ENCODE results near the gene MAP4K2. TPM values are rescaled to one million over a fixed set of nuclear protein-coding genes. Genes with fewer than 3 reads are reported as not detected.

Gene MAP4K2
- total RNA-seq, 1 donor from 2014 or later, result 20.2 TPM

DNA sequence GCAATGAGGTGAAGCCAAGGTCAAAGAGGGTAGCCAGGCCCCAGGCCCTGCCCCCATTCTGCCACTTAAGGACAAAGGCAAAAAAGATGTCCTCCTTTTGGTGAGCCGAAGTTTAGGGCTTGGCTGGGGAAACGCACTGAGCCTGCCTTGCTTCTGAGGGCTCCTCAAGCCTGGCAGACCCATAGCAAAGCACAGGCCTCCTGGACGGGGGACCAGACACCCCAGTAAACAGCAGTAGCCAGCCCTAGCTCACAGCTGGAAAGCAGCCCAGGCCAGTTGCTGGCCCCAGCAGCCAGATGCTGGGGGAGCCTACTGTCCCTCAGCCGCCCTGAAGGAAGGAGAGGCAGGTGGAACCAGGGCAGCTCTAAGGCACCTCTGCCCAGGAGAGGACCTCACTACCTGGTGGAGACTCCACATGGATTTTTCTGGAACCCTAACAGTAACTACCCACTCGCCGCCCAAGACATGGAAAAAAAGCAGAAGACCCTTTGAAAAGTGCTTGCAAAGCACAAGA is 39.4 kb downstream of the MAP4K2 start:
- no peak for DNase-seq (ENCODE audit: extremely low spot score, unreplicated experiment)
- Mint-ChIP-seq H3K4me1 (ENCODE audit: unreplicated experiment) (peaks cover 46% of the 10 kb centered on the region), H3K4me3 (peak overlapping the region; percentile 46), H3K36me3 (peaks cover 29% of the 10 kb centered on the region), H3K27ac (peak overlapping the region; percentile 84), H3K27me3 (no peaks in the 10 kb centered on the region), H3K9me3 (no peaks in the 10 kb centered on the region)
- TF ChIP-seq, protein P1, sequence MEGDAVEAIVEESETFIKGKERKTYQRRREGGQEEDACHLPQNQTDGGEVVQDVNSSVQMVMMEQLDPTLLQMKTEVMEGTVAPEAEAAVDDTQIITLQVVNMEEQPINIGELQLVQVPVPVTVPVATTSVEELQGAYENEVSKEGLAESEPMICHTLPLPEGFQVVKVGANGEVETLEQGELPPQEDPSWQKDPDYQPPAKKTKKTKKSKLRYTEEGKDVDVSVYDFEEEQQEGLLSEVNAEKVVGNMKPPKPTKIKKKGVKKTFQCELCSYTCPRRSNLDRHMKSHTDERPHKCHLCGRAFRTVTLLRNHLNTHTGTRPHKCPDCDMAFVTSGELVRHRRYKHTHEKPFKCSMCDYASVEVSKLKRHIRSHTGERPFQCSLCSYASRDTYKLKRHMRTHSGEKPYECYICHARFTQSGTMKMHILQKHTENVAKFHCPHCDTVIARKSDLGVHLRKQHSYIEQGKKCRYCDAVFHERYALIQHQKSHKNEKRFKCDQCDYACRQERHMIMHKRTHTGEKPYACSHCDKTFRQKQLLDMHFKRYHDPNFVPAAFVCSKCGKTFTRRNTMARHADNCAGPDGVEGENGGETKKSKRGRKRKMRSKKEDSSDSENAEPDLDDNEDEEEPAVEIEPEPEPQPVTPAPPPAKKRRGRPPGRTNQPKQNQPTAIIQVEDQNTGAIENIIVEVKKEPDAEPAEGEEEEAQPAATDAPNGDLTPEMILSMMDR (conservative IDR thresholded peaks at IDR 0.05), result no peak

- Mint-ChIP-seq H3K27me3 (no peaks in the 10 kb centered on the region), H3K4me1 (ENCODE audit: unreplicated experiment) (peaks cover 46% of the 10 kb centered on the region), H3K36me3 (peaks cover 23% of the 10 kb centered on the region), H3K27ac (peak overlapping the region; percentile 84), H3K4me3 (peak overlapping the region; percentile 46), H3K9me3 (no peaks in the 10 kb centered on the region)
- TF ChIP-seq, protein P1 (conservative IDR thresholded peaks at IDR 0.05), result no peak
- no peak for DNase-seq (ENCODE audit: extremely low spot score, unreplicated experiment)
These were observed 40.1 kb downstream of the MAP4K2 start for GRCh38 chr11:64762674-64763525.

- Mint-ChIP-seq H3K27ac (peak overlapping the region; percentile 84), H3K4me1 (ENCODE audit: unreplicated experiment) (peaks cover 46% of the 10 kb centered on the region), H3K36me3 (peaks cover 19% of the 10 kb centered on the region), H3K27me3 (no peaks in the 10 kb centered on the region), H3K9me3 (no peaks in the 10 kb centered on the region), H3K4me3 (peak overlapping the region; percentile 59)
- no peak for DNase-seq (ENCODE audit: extremely low spot score, unreplicated experiment)
- TF ChIP-seq, protein P1 (conservative IDR thresholded peaks at IDR 0.05), result no peak
These were observed 40.7 kb downstream of the MAP4K2 start for GRCh38 chr11:64762277-64762673.

DNA sequence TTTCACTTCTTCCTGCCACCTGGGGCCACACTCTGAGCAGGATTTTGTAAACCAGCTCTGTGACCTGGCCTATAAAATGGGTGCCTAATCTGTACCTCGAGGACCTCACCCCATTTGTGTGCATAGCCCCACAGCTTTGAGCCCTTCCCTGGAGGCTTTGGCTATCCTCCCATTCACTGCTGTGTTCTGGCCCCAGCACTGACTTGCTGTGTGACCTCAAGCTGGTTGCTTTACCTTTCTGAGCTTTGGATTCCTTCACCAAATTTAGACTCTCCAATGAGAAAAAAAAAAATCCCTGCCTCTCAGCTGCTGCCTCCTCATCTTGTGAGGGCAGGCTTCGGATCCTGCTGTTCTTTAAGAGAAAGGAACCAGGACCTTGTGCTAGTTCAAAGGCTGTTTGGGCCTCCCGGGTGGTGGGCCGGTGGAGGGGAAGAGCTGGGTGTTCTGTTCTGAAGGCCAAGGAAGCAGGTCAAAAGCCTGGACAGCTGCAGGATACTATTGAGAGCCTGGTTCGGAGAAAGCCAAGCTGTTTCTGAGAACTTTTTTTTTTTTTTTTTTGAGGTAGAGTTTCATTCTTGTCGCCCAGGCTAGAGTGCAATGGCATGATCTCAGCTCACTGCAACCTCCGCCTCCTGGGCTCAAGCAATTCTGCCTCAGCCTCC is 42.1 kb downstream of the MAP4K2 start:
- Mint-ChIP-seq H3K4me1 (ENCODE audit: unreplicated experiment) (peaks cover 46% of the 10 kb centered on the region), H3K4me3 (no peak overlapping the region), H3K9me3 (no peaks in the 10 kb centered on the region), H3K27me3 (no peaks in the 10 kb centered on the region), H3K27ac (peak overlapping the region; percentile 61), H3K36me3 (peaks cover 19% of the 10 kb centered on the region)
- TF ChIP-seq, protein P1 (conservative IDR thresholded peaks at IDR 0.05), result no peak
- DNase-seq (ENCODE audit: extremely low spot score, unreplicated experiment), result no peak

DNA sequence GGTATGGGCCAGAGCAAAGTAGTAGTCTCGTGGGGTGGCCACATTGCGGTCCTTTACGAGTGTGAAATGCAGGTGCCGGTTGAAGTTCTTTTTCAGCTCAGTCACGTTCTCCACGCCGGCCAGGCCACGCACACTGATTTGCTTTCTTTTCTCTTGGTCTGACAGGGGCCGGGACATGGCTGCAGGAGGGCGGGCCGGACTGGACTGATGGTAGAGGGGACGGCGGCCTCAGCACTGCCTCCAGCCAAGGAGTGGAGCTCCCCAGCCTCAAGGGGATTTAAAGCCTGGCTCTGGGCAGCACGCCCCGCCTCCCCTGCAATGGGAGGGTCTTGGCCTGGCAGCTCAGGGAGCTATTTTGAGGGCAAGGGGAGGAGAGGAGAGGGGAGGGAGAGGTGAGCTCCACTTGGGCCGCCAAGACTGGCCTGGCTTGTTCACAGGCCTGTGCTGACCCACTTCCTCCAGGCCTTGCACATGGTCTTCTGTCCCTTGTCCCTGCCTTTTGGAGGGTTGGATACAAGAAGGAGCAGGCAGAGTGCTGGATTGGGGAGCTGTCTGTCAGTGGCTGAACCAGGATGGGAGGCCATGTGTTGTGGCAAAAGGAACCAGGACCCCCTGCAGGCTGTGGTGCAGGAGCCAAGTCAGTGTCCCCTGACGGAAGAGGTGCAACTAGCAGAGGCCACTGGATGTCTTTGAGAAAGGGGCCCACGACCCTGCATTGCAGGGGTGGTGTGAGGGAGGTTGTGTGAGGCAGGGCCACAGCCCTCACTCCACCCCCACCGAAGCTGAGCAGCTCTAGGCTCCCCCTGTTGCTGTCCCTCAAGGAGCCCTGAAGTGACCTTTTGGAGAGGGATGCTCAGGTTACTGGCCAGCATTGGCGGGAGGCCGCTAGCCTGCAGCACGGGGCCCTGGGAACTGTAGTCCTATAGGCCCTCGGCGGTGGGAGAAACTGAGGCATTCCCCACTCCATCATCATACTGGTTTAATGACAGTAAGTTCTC is 43.0 kb downstream of the MAP4K2 start, which contains the start of gene PYGM:
Gene PYGM, minus strand, starts transcription at position 253 of the 998 bp plus-strand sequence. Its CDS starts 76 bp downstream, at position 177.
- TF ChIP-seq, protein P1 (conservative IDR thresholded peaks at IDR 0.05), result no peak
- H3K27ac Mint-ChIP-seq, result peak within 1 kb of the TSS; percentile 87
- H3K27me3 Mint-ChIP-seq, result no peaks in the 10 kb centered on the region
- H3K4me3 Mint-ChIP-seq, result peak within 1 kb of the TSS; percentile 83
- peaks cover 15% of the 10 kb centered on the region for H3K36me3 Mint-ChIP-seq
- no peaks in the 10 kb centered on the region for H3K9me3 Mint-ChIP-seq
- H3K4me1 Mint-ChIP-seq (ENCODE audit: unreplicated experiment), result peaks cover 46% of the 10 kb centered on the region
- no peak for DNase-seq (ENCODE audit: extremely low spot score, unreplicated experiment)

Data from type B pancreatic cell (in vitro differentiated cells).